ENCODE measurements around the gene SON. TPM values are rescaled to one million over a fixed set of nuclear protein-coding genes. Genes with fewer than 3 reads are reported as not detected.

SON gene
- total RNA-seq (2012; rRNA removed) (144 and 146 TPM in 2 replicates), polyA plus RNA-seq (2012; rRNA removed) (62.9 and 81.6 TPM in 2 replicates), Bru-seq, nascent RNA (percentile 96 among the genes with signal in this experiment), BruChase-seq, experiment 1, labeled RNA remaining after a 6-hour chase (percentile 97 among the genes with signal in this experiment), BruChase-seq, experiment 2, labeled RNA remaining after a 2-hour chase (percentile 99 among the genes with signal in this experiment)
- 21.0 and 28.6 TPM in 2 replicates for polyA plus RNA-seq (2012; cell fraction: cytosol; rRNA removed)
- polyA plus RNA-seq (2012; cell fraction: nucleus; rRNA removed; ENCODE audit: low replicate concordance) = 66.2 and 244 TPM in 2 replicates
- long read RNA-seq, full-length matches to known transcripts = 16 of 101 reads
- long read RNA-seq, partial matches to known transcripts = 51 of 101 reads
- long read RNA-seq, other reads (novel, unspliced or antisense) = 34 of 101 reads

- intact Hi-C loops (cut with micrococcal nuclease) = no loop called here
Measured at GRCh38 chr21:33542640-33543504, at the start of gene SON. Gene SON (plus strand): TSS chr21:33543038. CDS start chr21:33543093, 55 bp downstream.

More at GRCh38 chr21:33542640-33543504, at the start of gene SON:
- Histone ChIP-seq H4K5ac (ENCODE audit: low read depth, low read length) (peak within 1 kb of the TSS; percentile 96), H3K4me2 (ENCODE audit: low read depth, low read length) (peak within 1 kb of the TSS; percentile 97), H3K4ac (ENCODE audit: low read depth, low read length) (peak within 1 kb of the TSS; percentile 99), H2BK15ac (ENCODE audit: low read depth, low read length) (peak within 1 kb of the TSS; percentile 71; the same call in 1 of the 3 replicates), H3K27ac (ENCODE audit: insufficient read depth, low read length) (peak within 1 kb of the TSS; percentile 97), H3K36me3 (ENCODE audit: control insufficient read depth, insufficient read depth, low read length) (peaks cover 11% of the 10 kb centered on the region), H3K9ac (ENCODE audit: low read depth, low read length) (peak within 1 kb of the TSS; percentile 96), H4K8ac (ENCODE audit: low read depth in 2 of 2, low read length in 2 of 2) (peak within 1 kb of the TSS; percentile 89 to 99), H3K27me3 (ENCODE audit: control insufficient read depth, insufficient read depth, low read length) (no peaks in the 10 kb centered on the region), H3K14ac (replicated peaks; ENCODE audit: low read depth, low read length) (peak within 1 kb of the TSS; percentile 100), H3K9me1 (ENCODE audit: insufficient read depth, low read length) (no peaks in the 10 kb centered on the region), H2AFZ (replicated peaks; ENCODE audit: low read length, poor library complexity) (peak within 1 kb of the TSS; percentile 95), H2BK5ac (ENCODE audit: low read depth, low read length, poor library complexity, severe bottlenecking) (peak within 1 kb of the TSS; percentile 96), H2BK120ac (ENCODE audit: low read depth, low read length) (peak within 1 kb of the TSS; percentile 87), H3K56ac (ENCODE audit: extremely low read depth, insufficient read depth, low read length) (peak within 1 kb of the TSS; percentile 100), H3K79me1 (ENCODE audit: low read depth in 1 of 2, low read length in 2 of 2) (peaks cover 0 to 36% of the 10 kb centered on the region in 2 experiments; a peak in 2 of 4 replicates), H3K18ac (ENCODE audit: low read depth, low read length) (peak within 1 kb of the TSS; percentile 95), H2AK5ac (ENCODE audit: low read depth, low read length) (peak within 1 kb of the TSS; percentile 97), H2BK20ac (ENCODE audit: low read depth, low read length) (0 out of 2 replicates have a peak within 1 kb of the TSS, but pooled peaks have one; percentile 8), H3K23ac (ENCODE audit: low read depth, low read length) (peak within 1 kb of the TSS; percentile 99), H3K4me3 (ENCODE audit: insufficient read depth, low read depth, low read length) (peak within 1 kb of the TSS; percentile 70), H4K20me1 (ENCODE audit: insufficient read depth, low read length) (peaks cover 41% of the 10 kb centered on the region), H3K9me3 (ENCODE audit: control insufficient read depth, insufficient read depth, low read length) (no peaks in the 10 kb centered on the region), H3K4me1 (ENCODE audit: control insufficient read depth, insufficient read depth, low read length) (no peaks in the 10 kb centered on the region), H2AK9ac (replicated peaks; ENCODE audit: low read depth, low read length, poor library complexity) (peak within 1 kb of the TSS; percentile 100), H4K91ac (ENCODE audit: insufficient read depth, low read depth, low read length) (peak within 1 kb of the TSS; percentile 99)
- ATAC-seq (ENCODE audit: low read depth) (peak; percentile 95), DNase-seq (peak; percentile 98)
- BruUV-seq (replicated peaks) = TSS peak; percentile 63
- 1% methylated on average over 26 of the region's 57 CpGs; no CpG with 5 or more reads in 1 of the 2 experiments for WGBS, 2 experiments (ENCODE audit: extremely low coverage in 2 of 2, insufficient read length in 1 of 2)
- in situ Hi-C loops (cut with MboI; ENCODE audit: low sequenced_read_pairs) = no loop called here
- dilution Hi-C loops (cut with HindIII; ENCODE audit: low sequenced_read_pairs, unreplicated experiment) = no loop called here
- CTCF ChIA-PET = interaction anchor here (0.5 kb wide), 1 partner anchor 116 kb away, joined by 3 read pairs; no protein-coding TSS in a partner anchor
- TF ChIP-seq RFX5 (IDR thresholded peaks at IDR 0.05; ENCODE audit: low read depth, low read length) (peak; percentile 94), MAFK (IDR thresholded peaks at IDR 0.05; ENCODE audit: low read depth, low read length) (peak; percentile 50; the same call in 1 of the 2 replicates), POLR2A (IDR thresholded peaks at IDR 0.05; ENCODE audit: low read depth, low read length) (peak; percentile 95), MXI1 (IDR thresholded peaks at IDR 0.05; ENCODE audit: borderline replicate concordance, low read depth, low read length) (peak; percentile 56; the same call in 1 of the 2 replicates), RAD21 (IDR thresholded peaks at IDR 0.05; ENCODE audit: low read length) (no peak), CEBPB (IDR thresholded peaks at IDR 0.05; ENCODE audit: low read depth, low read length) (no peak), USF2 (IDR thresholded peaks at IDR 0.05; ENCODE audit: low read depth, low read length) (peak; percentile 41; the same call in 1 of the 2 replicates), MAZ (IDR thresholded peaks at IDR 0.05; ENCODE audit: borderline replicate concordance, low read depth, low read length) (peak; percentile 76), CHD1 (IDR thresholded peaks at IDR 0.05; ENCODE audit: low read depth, low read length) (peak; percentile 59), NFE2L2 (IDR thresholded peaks at IDR 0.05; ENCODE audit: low read depth, low read length) (no peak)
- POLR2A ChIA-PET (ENCODE audit: unreplicated experiment) = interaction anchor here (0.5 to 1.3 kb wide), 3 partner anchors 10 to 34 kb away, joined by 3 to 4 read pairs (median 3); no protein-coding TSS in a partner anchor

Measured in IMR-90 (cell line).